ENCODE results near the gene IQCM. TPM values are rescaled to one million over a fixed set of nuclear protein-coding genes. Genes with fewer than 3 reads are reported as not detected.

IQCM gene
- total and polyA plus RNA-seq, 11 donors: not detected

- Histone ChIP-seq H3K4me3 (no peak overlapping the region), H3K27ac (no peak overlapping the region), H3K27me3 (no peaks in the 10 kb centered on the region), H3K4me1 (peaks cover 0 to 6% (median 0%) of the 10 kb centered on the region in 12 donors), H3K9me3 (no peaks in the 10 kb centered on the region), H3K36me3 (no peaks in the 10 kb centered on the region)
- DNase-seq (no peak), ATAC-seq (no peak)
- intact Hi-C loops (cut with DNase I): no loop called here
- TF ChIP-seq POLR2A (IDR thresholded peaks at IDR 0.05) (no peak), CTCF (IDR thresholded peaks at IDR 0.05) (no peak)
- WGBS, 4 donors: 55 to 80% (median 59%) methylated on average over 3 of the region's 3 CpGs
These were observed 416.6 kb downstream of the IQCM start for GRCh38 chr4:149398993-149399392.

GRCh38 chr4:149370785-149371420 lies 444.7 kb downstream of the IQCM start:
- no peaks in the 10 kb centered on the region for H3K36me3 ChIP-seq
- intact Hi-C loops (cut with DNase I): loop anchor here in 9 of 10 donors (1.0 to 10.0 kb wide), 8 partner anchors 179 to 528 kb away; no protein-coding TSS in a partner anchor
- H3K4me1 ChIP-seq: peaks cover 0 to 7% (median 0%) of the 10 kb centered on the region in 12 donors
- no peak overlapping the region for H3K4me3 ChIP-seq
- no peaks in the 10 kb centered on the region for H3K9me3 ChIP-seq
- DNase-seq (peak in 1 of 5 donors; percentile 42), ATAC-seq (peak; percentile 58 to 74 (median 69))
- no peak overlapping the region for H3K27ac ChIP-seq
- no peaks in the 10 kb centered on the region for H3K27me3 ChIP-seq
- WGBS, 4 donors: 38 to 46% (median 44%) methylated on average over 4 of the region's 4 CpGs
- TF ChIP-seq POLR2A (IDR thresholded peaks at IDR 0.05) (no peak), CTCF (IDR thresholded peaks at IDR 0.05) (peak; percentile 14 to 57 (median 42))

GRCh38 chr4:149370002-149370401 lies 445.6 kb downstream of the IQCM start:
- TF ChIP-seq CTCF (IDR thresholded peaks at IDR 0.05): no peak
- no peak for TF ChIP-seq POLR2A (IDR thresholded peaks at IDR 0.05)
- Histone ChIP-seq H3K27ac (no peak overlapping the region), H3K36me3 (no peaks in the 10 kb centered on the region), H3K27me3 (no peaks in the 10 kb centered on the region), H3K4me1 (peaks cover 0 to 7% (median 0%) of the 10 kb centered on the region in 12 donors), H3K4me3 (no peak overlapping the region), H3K9me3 (no peaks in the 10 kb centered on the region)
- WGBS, 4 donors: 75 to 85% (median 81%) methylated on average over 3 of the region's 3 CpGs
- ATAC-seq (no peak), DNase-seq (no peak)
- intact Hi-C loops (cut with DNase I): loop anchor here in 8 of 10 donors (2.0 to 10.0 kb wide), 6 partner anchors 181 to 529 kb away; no protein-coding TSS in a partner anchor

- Histone ChIP-seq H3K4me1 (no peaks in the 10 kb centered on the region), H3K27me3 (no peaks in the 10 kb centered on the region), H3K9me3 (peaks cover 0 to 15% (median 2%) of the 10 kb centered on the region in 12 donors), H3K4me3 (no peak overlapping the region), H3K36me3 (no peaks in the 10 kb centered on the region), H3K27ac (no peak overlapping the region)
- WGBS, 4 donors: 39 to 48% (median 46%) methylated on average over 3 of the region's 3 CpGs
- intact Hi-C loops (cut with DNase I): no loop called here
- TF ChIP-seq CTCF (IDR thresholded peaks at IDR 0.05) (no peak), POLR2A (IDR thresholded peaks at IDR 0.05) (no peak)
- no peak for ATAC-seq
- DNase-seq: no peak
These were observed 462.4 kb downstream of the IQCM start for GRCh38 chr4:149353241-149353640.

Data from heart left ventricle (tissue), 16 donors.